ENCODE data around the gene NR3C2. TPM values are rescaled to one million over a fixed set of nuclear protein-coding genes. Genes with fewer than 3 reads are reported as not detected.

NR3C2 gene
- total RNA-seq, 1 donor from 2014 or later = 31.4 TPM

GRCh38 chr4:148445860-148446330 lies 3.7 kb upstream of the NR3C2 start:
- no peak for ATAC-seq
- DNase-seq = no peak
- TF ChIP-seq, protein P1, sequence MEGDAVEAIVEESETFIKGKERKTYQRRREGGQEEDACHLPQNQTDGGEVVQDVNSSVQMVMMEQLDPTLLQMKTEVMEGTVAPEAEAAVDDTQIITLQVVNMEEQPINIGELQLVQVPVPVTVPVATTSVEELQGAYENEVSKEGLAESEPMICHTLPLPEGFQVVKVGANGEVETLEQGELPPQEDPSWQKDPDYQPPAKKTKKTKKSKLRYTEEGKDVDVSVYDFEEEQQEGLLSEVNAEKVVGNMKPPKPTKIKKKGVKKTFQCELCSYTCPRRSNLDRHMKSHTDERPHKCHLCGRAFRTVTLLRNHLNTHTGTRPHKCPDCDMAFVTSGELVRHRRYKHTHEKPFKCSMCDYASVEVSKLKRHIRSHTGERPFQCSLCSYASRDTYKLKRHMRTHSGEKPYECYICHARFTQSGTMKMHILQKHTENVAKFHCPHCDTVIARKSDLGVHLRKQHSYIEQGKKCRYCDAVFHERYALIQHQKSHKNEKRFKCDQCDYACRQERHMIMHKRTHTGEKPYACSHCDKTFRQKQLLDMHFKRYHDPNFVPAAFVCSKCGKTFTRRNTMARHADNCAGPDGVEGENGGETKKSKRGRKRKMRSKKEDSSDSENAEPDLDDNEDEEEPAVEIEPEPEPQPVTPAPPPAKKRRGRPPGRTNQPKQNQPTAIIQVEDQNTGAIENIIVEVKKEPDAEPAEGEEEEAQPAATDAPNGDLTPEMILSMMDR (IDR thresholded peaks at IDR 0.05) = no peak
- H3K36me3 ChIP-seq = no peaks in the 10 kb centered on the region
- peak overlapping the region; percentile 75 for H3K27ac ChIP-seq
- peaks cover 4% of the 10 kb centered on the region for H3K27me3 ChIP-seq (ENCODE audit: low read depth)
- peak overlapping the region; percentile 97 for H3K4me3 ChIP-seq
- H3K4me1 ChIP-seq = peaks cover 4% of the 10 kb centered on the region
- intact Hi-C loops (cut with DNase I) = no loop called here
- H3K9me3 ChIP-seq = no peaks in the 10 kb centered on the region

GRCh38 chr4:148445071-148445859 lies 3.1 kb upstream of the NR3C2 start:
- ATAC-seq = peak; percentile 45 to 46

GRCh38 chr4:148444296-148445070 lies 2.3 kb upstream of the NR3C2 start:
- Histone ChIP-seq H3K4me3 (peak overlapping the region; percentile 97), H3K36me3 (no peaks in the 10 kb centered on the region), H3K9me3 (no peaks in the 10 kb centered on the region), H3K4me1 (peaks cover 19% of the 10 kb centered on the region), H3K27ac (peak overlapping the region; percentile 75), H3K27me3 (ENCODE audit: low read depth) (peaks cover 4% of the 10 kb centered on the region)
- intact Hi-C loops (cut with DNase I) = no loop called here
- TF ChIP-seq, protein P1 (IDR thresholded peaks at IDR 0.05) = no peak
- DNase-seq (peak; percentile 60), ATAC-seq (peak; percentile 1 to 3)

More at GRCh38 chr4:148445071-148445859, 3.1 kb upstream of the NR3C2 start:
- intact Hi-C loops (cut with DNase I) = no loop called here
- peaks cover 4% of the 10 kb centered on the region for H3K27me3 ChIP-seq (ENCODE audit: low read depth)
- DNase-seq = peak; percentile 71
- TF ChIP-seq, protein P1 (IDR thresholded peaks at IDR 0.05) = no peak
- H3K4me3 ChIP-seq = peak overlapping the region; percentile 97
- peak overlapping the region; percentile 75 for H3K27ac ChIP-seq
- peaks cover 11% of the 10 kb centered on the region for H3K4me1 ChIP-seq
- no peaks in the 10 kb centered on the region for H3K9me3 ChIP-seq
- H3K36me3 ChIP-seq = no peaks in the 10 kb centered on the region

GRCh38 chr4:148443512-148444295 lies 1.5 kb upstream of the NR3C2 start:
- TF ChIP-seq, protein P1 (IDR thresholded peaks at IDR 0.05) = no peak
- Histone ChIP-seq H3K4me1 (peaks cover 26% of the 10 kb centered on the region), H3K9me3 (no peaks in the 10 kb centered on the region), H3K27ac (peak overlapping the region; percentile 75), H3K27me3 (ENCODE audit: low read depth) (peaks cover 4% of the 10 kb centered on the region), H3K36me3 (no peaks in the 10 kb centered on the region), H3K4me3 (peak overlapping the region; percentile 97)
- intact Hi-C loops (cut with DNase I) = no loop called here
- ATAC-seq = peak in 1 of 2 donors; percentile 9
- DNase-seq = peak; percentile 67

All from lower lobe of right lung (tissue), 2 donors.